HepG2 (cell line): ENCODE measurements around the gene IRF1. TPM values are rescaled to one million over a fixed set of nuclear protein-coding genes. Genes with fewer than 3 reads are reported as not detected.
A peak's percentile ranks its signal among the peaks of the same experiment; 100 is the strongest.

Experiments used
- FOXP4 ChIP-seq: sonication (generic); formaldehyde crosslinking; IDR thresholded peaks from 2 replicates; pipeline ENCODE4 v1.4.0; 2020; ENCODE audit warnings: missing genetic modification reagents
- HNRNPK ChIP-seq: fragments of 200-400 bp; formaldehyde crosslinking; IDR thresholded peaks from 2 replicates; pipeline ENCODE4 v1.6.1; 2018; ENCODE audit warnings: low read length, low read depth, moderate library complexity, mild to moderate bottlenecking; ENCODE audit not compliant: poor library complexity, severe bottlenecking
- HOXD1 ChIP-seq: sonication (generic); formaldehyde crosslinking; IDR thresholded peaks from 2 replicates; pipeline ENCODE4 v1.5.0; 2020; ENCODE audit warnings: missing genetic modification reagents
- KDM5A ChIP-seq: fragments of 200-600 bp; sonication (generic); IDR thresholded peaks from 2 replicates; pipeline ENCODE4 v1.7.0; 2018; ENCODE audit warnings: antibody characterized with exemption, mild to moderate bottlenecking, low read length, borderline replicate concordance
- MLX ChIP-seq: IDR thresholded peaks from 2 replicates; pipeline ENCODE4 v1.6.1; 2016
- MLXIP ChIP-seq: sonication (generic); formaldehyde crosslinking; IDR thresholded peaks from 2 replicates; pipeline ENCODE4 v1.9.0; 2021; ENCODE audit warnings: missing genetic modification reagents, borderline replicate concordance
- NCOA5 ChIP-seq: sonication (generic); formaldehyde crosslinking; IDR thresholded peaks from 2 replicates; pipeline ENCODE4 v1.4.0; 2020; ENCODE audit warnings: missing genetic modification reagents
- NFATC3 ChIP-seq: sonication (generic); formaldehyde crosslinking; IDR thresholded peaks from 2 replicates; pipeline ENCODE4 v1.5.1; 2020; ENCODE audit warnings: mild to moderate bottlenecking, missing genetic modification reagents
- SIX1 ChIP-seq: sonication (generic); formaldehyde crosslinking; IDR thresholded peaks from 2 replicates; pipeline ENCODE4 v1.4.0; 2020; ENCODE audit warnings: missing genetic modification reagents, borderline replicate concordance
- YY1 ChIP-seq: IDR thresholded peaks from 2 replicates; pipeline ENCODE4 v1.6.1; 2011; ENCODE audit warnings: low read length, low read depth, moderate library complexity, mild to moderate bottlenecking; ENCODE audit not compliant: insufficient read depth, insufficient replicate concordance
- ZKSCAN1 ChIP-seq: fragments of 150-350 bp; IDR thresholded peaks from 2 replicates; pipeline ENCODE4 v1.6.1; 2014; ENCODE audit warnings: low read length
- ZNF275 ChIP-seq: sonication (generic); formaldehyde crosslinking; IDR thresholded peaks from 2 replicates; pipeline ENCODE4 v1.8.0; 2022; ENCODE audit warnings: missing genetic modification reagents, mild to moderate bottlenecking, inconsistent platforms, borderline replicate concordance
- ZNF687 ChIP-seq: sonication (generic); formaldehyde crosslinking; IDR thresholded peaks from 2 replicates; pipeline ENCODE4 v1.5.1; 2020; ENCODE audit warnings: mild to moderate bottlenecking, missing genetic modification reagents, moderate library complexity
- ZNF780A ChIP-seq: sonication (generic); formaldehyde crosslinking; IDR thresholded peaks from 2 replicates; pipeline ENCODE4 v1.8.0; 2022; ENCODE audit warnings: mild to moderate bottlenecking, missing genetic modification reagents, moderate library complexity
- ZNF839 ChIP-seq: sonication (generic); formaldehyde crosslinking; IDR thresholded peaks from 2 replicates; pipeline ENCODE4 v1.4.0; 2020; ENCODE audit warnings: missing genetic modification reagents, mild to moderate bottlenecking, borderline replicate concordance
- polyA plus RNA-seq, 8 experiments: library from polyadenylated mRNA; depleted of rRNA in 3 of 8; stranded (reverse) in 7 of 8; unstranded in 1 of 8; fragments of >200 nt; fragmentation: Illumina TruSeq in 4 of 8; extraction: Trizol in 4 of 8; gene quantifications; 2 replicates each; pipeline versions ENCODE4 v1.2.1 to v1.2.3, GENCODE V29; 2011 to 2016; ENCODE audit warnings: low read depth in 4 of 8, missing spikeins in 1 of 8, mixed read lengths in 1 of 8; ENCODE audit not compliant: insufficient read depth in 1 of 8
- total RNA-seq, 5 experiments: library from RNA; depleted of rRNA; stranded (reverse); fragments of >200 nt; fragmentation: Illumina TruSeq; extraction: Trizol; gene quantifications; 2 replicates each; pipeline ENCODE4 v1.2.3, GENCODE V29; 2016; ENCODE audit warnings: low read depth in 1 of 5

IRF1 gene
- total and polyA plus RNA-seq, 2 of the 13 experiments (the other 11 are each of a cell fraction or from before 2014, with no cell fraction given), result 4.1 to 8.8 TPM

- TF ChIP-seq HNRNPK, result no peak
- no peak for TF ChIP-seq SIX1 (CRISPR knock-in tag)
- no peak for TF ChIP-seq ZNF839 (CRISPR knock-in tag)
- no peak for TF ChIP-seq ZNF275 (CRISPR knock-in tag)
- TF ChIP-seq ZKSCAN1, result no peak
- TF ChIP-seq HOXD1 (CRISPR knock-in tag), result no peak
- TF ChIP-seq KDM5A, result no peak
- TF ChIP-seq FOXP4 (CRISPR knock-in tag), result no peak
- TF ChIP-seq MLX (CRISPR knock-in tag), result no peak
- no peak for TF ChIP-seq YY1
- no peak for TF ChIP-seq MLXIP
- TF ChIP-seq NFATC3 (CRISPR knock-in tag), result no peak
- no peak for TF ChIP-seq NCOA5
- no peak for TF ChIP-seq ZNF780A (CRISPR knock-in tag)
- peak; percentile 68 for TF ChIP-seq ZNF687 (CRISPR knock-in tag)
Observed at GRCh38 chr5:132466433-132467286, 23.9 kb downstream of the IRF1 start (continued).
